D721Med (cell line): ENCODE measurements around the gene MTUS2.
A peak's percentile ranks its signal among the peaks of the same experiment; 100 is the strongest.

Experiments used
- DNase-seq: peaks from one replicate; pipeline ENCODE4 v3.0.0; 2011; ENCODE audit warnings: low spot score; ENCODE audit not compliant: insufficient read length
- FAIRE-seq: peaks from 2 replicates; lab custom pipeline; 2011; peaks lifted over from hg19 to GRCh38; lab: Jason Lieb, UNC
- TF ChIP-seq, protein P1 (sequence below): IDR thresholded peaks from 2 replicates; pipeline ENCODE4 v1.5.1; 2012; ENCODE audit warnings: mild to moderate bottlenecking, control low read depth; ENCODE audit not compliant: insufficient read depth; ENCODE audit errors: missing control alignments

The MTUS2 gene

DNA sequence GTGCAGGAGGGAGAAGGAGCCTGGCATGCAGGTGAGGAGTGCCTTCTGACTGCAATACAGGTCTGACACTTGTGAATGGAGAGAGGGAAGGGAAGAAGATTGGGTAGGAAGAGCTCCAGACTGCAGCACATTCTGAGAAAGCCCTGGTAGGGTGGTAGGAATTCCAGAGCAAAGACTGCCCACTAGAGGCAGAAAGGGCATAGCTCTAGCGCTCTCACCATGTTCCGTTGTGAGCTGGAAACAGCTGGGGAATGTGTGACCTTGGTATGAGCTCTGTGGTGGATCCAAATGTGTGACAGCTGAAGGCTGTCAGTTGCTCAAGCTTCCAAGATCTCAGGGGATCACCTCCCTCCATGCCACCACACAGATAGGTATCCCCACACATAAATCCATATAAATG, 2.9 kb upstream of the MTUS2 start:
- TF ChIP-seq, protein P1, sequence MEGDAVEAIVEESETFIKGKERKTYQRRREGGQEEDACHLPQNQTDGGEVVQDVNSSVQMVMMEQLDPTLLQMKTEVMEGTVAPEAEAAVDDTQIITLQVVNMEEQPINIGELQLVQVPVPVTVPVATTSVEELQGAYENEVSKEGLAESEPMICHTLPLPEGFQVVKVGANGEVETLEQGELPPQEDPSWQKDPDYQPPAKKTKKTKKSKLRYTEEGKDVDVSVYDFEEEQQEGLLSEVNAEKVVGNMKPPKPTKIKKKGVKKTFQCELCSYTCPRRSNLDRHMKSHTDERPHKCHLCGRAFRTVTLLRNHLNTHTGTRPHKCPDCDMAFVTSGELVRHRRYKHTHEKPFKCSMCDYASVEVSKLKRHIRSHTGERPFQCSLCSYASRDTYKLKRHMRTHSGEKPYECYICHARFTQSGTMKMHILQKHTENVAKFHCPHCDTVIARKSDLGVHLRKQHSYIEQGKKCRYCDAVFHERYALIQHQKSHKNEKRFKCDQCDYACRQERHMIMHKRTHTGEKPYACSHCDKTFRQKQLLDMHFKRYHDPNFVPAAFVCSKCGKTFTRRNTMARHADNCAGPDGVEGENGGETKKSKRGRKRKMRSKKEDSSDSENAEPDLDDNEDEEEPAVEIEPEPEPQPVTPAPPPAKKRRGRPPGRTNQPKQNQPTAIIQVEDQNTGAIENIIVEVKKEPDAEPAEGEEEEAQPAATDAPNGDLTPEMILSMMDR = no peak
- DNase-seq (no peak), FAIRE-seq (no peak)

DNA sequence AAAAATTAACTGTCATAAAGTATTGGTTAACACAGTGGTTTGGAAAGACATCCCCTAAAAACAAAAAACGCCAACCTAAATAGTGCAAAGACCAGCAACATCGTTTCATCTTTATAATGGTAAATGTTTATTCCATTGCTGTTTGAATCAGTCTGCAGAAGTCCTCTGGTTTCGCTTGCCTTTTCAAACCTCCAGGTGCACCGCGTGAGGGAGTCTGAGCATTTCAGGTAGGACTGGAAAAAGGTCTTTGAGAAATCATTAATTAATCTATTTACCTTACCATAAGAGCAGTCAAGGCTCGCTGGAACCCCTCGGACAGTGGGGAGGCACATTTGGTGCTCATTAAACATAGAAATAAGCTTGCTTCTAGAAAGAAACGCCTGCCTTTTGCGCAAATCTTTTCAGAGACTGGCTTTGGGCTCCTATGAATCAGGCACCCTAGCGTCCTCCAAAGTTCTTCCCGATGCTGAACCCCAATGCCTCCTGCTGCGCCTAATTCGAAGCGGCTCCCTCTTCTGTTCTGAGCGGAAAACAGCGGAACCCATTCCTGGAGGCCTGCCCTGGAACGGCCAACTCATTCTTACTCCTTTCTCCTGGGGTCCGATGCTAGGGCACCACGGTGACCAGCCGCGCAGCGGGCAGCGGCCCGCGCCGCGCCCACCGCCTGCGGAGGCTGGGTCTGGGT, 951 bp upstream of the MTUS2 start:
- no peak for DNase-seq

DNA sequence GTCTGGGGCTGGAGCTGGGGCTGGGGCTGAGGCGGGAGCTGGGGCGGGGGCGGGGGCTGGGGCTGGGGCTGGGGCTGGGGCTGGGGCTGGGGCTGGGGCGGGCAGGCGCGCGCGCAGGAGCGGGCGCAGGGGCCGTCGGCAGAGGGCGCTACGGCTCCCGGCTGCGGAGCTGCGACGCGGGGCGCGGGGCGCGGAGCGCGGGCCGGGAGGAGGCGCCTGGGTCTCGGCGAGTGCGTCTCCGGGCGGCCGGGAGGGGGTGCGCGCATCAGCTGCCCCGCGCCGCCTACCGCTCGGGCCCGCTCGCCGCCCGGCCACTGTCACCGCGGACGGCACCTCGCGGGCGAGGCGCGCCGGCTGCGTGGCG, 422 bp upstream of the MTUS2 start:
- TF ChIP-seq, protein P1 = peak; percentile 39
- DNase-seq = peak; percentile 38

More for the DNA sequence above, 951 bp upstream of the MTUS2 start:
- no peak for FAIRE-seq
- TF ChIP-seq, protein P1 = no peak

GRCh38 chr13:28822151-28822550, 2.0 kb downstream of the MTUS2 start:
- FAIRE-seq (no peak), DNase-seq (no peak)
- TF ChIP-seq, protein P1 = no peak

More for the DNA sequence above, 422 bp upstream of the MTUS2 start:
- no peak for FAIRE-seq

GRCh38 chr13:28822801-28823200, 2.7 kb downstream of the MTUS2 start:
- TF ChIP-seq, protein P1 = no peak
- DNase-seq (no peak), FAIRE-seq (no peak)

DNA sequence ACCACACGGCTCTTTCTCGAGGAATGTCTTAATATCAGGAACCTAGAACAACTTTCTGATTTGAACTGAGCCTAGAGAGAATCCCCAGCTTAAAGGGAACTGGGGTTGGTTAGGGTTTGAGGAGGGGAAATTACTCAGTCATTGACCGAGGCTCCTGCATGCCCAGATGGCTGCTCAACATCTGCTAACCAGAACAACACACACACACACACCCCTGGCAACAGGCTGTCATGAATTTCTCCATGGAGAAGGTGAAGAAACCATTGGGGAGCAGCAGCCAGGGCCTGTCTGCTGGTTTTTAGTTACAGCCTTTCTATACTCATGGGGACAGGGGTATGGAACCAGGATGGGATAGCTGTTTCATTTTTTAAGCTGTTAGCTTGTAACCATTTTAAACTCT, 5.2 kb downstream of the MTUS2 start:
- TF ChIP-seq, protein P1 = no peak
- no peak for DNase-seq
- FAIRE-seq = no peak

GRCh38 chr13:28826368-28826767, 6.2 kb downstream of the MTUS2 start:
- FAIRE-seq = no peak
- TF ChIP-seq, protein P1 = no peak

More at GRCh38 chr13:28826368-28826767, 6.2 kb downstream of the MTUS2 start:
- no peak for DNase-seq
